Effector memory CD4-positive, alpha-beta T cell (primary cell): ENCODE measurements around the gene PRICKLE1.

ENCODE experiments used
- DNase-seq, 3 donors: peaks; one replicate each; pipeline ENCODE4 v3.0.0-alpha.2; 2020
- H3K27ac ChIP-seq: 2 replicates; pipeline ENCODE4 v1.7.0; 2013; ENCODE audit warnings: mild to moderate bottlenecking, low read length, moderate library complexity; ENCODE audit not compliant: insufficient read depth, poor library complexity, severe bottlenecking
- H3K27me3 ChIP-seq: replicated peaks from 2 replicates; pipeline ENCODE4 v1.7.0; 2013; ENCODE audit warnings: mild to moderate bottlenecking, low read length; ENCODE audit not compliant: insufficient read depth, control insufficient read depth, poor library complexity, severe bottlenecking
- H3K36me3 ChIP-seq: 2 replicates; pipeline ENCODE4 v1.7.0; 2013; ENCODE audit warnings: mild to moderate bottlenecking, low read length, moderate library complexity; ENCODE audit not compliant: control insufficient read depth, insufficient read depth
- H3K4me1 ChIP-seq: 2 replicates; pipeline ENCODE4 v1.7.0; 2013; ENCODE audit warnings: low read length, mild to moderate bottlenecking; ENCODE audit not compliant: control insufficient read depth, insufficient read depth, poor library complexity, severe bottlenecking
- H3K4me3 ChIP-seq: 2 replicates; pipeline ENCODE4 v1.7.0; 2013; ENCODE audit warnings: low read length, low read depth, mild to moderate bottlenecking; ENCODE audit not compliant: insufficient read depth, poor library complexity, severe bottlenecking
- H3K9me3 ChIP-seq: 2 replicates; pipeline ENCODE4 v1.7.0; 2013; ENCODE audit warnings: mild to moderate bottlenecking, low read length, moderate library complexity; ENCODE audit not compliant: control insufficient read depth
- total RNA-seq, 3 donors: gene quantifications; one replicate each; lab custom pipeline; 2026; lab: John Stamatoyannopoulos, UW

The PRICKLE1 gene
- total RNA-seq, result 0 to 1.1 (median 0) reads per million in 3 donors

GRCh38 chr12:42589465-42590329, at the start of gene PRICKLE1:
TSS of gene PRICKLE1 (minus strand) at chr12:42589746. CDS start at chr12:42472516, 117,230 bp downstream.
- no peaks in the 10 kb centered on the region for H3K9me3 ChIP-seq
- no peaks in the 10 kb centered on the region for H3K36me3 ChIP-seq
- peaks cover 8% of the 10 kb centered on the region for H3K4me1 ChIP-seq
- no peak for DNase-seq
- no peak within 1 kb of the TSS for H3K27ac ChIP-seq
- peak within 1 kb of the TSS; percentile 25 for H3K4me3 ChIP-seq
- H3K27me3 ChIP-seq, result peaks cover 11% of the 10 kb centered on the region

- Histone ChIP-seq H3K4me1 (no peaks in the 10 kb centered on the region), H3K36me3 (no peaks in the 10 kb centered on the region), H3K27me3 (no peaks in the 10 kb centered on the region), H3K9me3 (no peaks in the 10 kb centered on the region), H3K27ac (no peak overlapping the region), H3K4me3 (no peak overlapping the region)
- DNase-seq, result no peak
These were observed 49.2 kb upstream of the PRICKLE1 start for GRCh38 chr12:42638697-42639096.

- Histone ChIP-seq H3K27me3 (no peaks in the 10 kb centered on the region), H3K4me3 (no peak overlapping the region), H3K27ac (no peak overlapping the region), H3K36me3 (no peaks in the 10 kb centered on the region), H3K4me1 (no peaks in the 10 kb centered on the region), H3K9me3 (no peaks in the 10 kb centered on the region)
- no peak for DNase-seq
These were observed 48.5 kb upstream of the PRICKLE1 start for GRCh38 chr12:42638011-42638410.

- H3K36me3 ChIP-seq, result no peaks in the 10 kb centered on the region
- H3K4me3 ChIP-seq, result no peak overlapping the region
- DNase-seq, result no peak
- H3K4me1 ChIP-seq, result no peaks in the 10 kb centered on the region
- H3K27ac ChIP-seq, result no peak overlapping the region
- no peaks in the 10 kb centered on the region for H3K27me3 ChIP-seq
- no peaks in the 10 kb centered on the region for H3K9me3 ChIP-seq
These were observed 47.4 kb upstream of the PRICKLE1 start for GRCh38 chr12:42636993-42637392.

- no peaks in the 10 kb centered on the region for H3K4me1 ChIP-seq
- H3K4me3 ChIP-seq, result no peak overlapping the region
- H3K27me3 ChIP-seq, result no peaks in the 10 kb centered on the region
- H3K27ac ChIP-seq, result no peak overlapping the region
- H3K9me3 ChIP-seq, result no peaks in the 10 kb centered on the region
- DNase-seq, result no peak
- no peaks in the 10 kb centered on the region for H3K36me3 ChIP-seq
These were observed 44.0 kb upstream of the PRICKLE1 start for GRCh38 chr12:42633594-42633993.

GRCh38 chr12:42631513-42631912, 42.0 kb upstream of the PRICKLE1 start:
- Histone ChIP-seq H3K27me3 (no peaks in the 10 kb centered on the region), H3K36me3 (no peaks in the 10 kb centered on the region), H3K9me3 (no peaks in the 10 kb centered on the region), H3K4me3 (no peak overlapping the region), H3K27ac (no peak overlapping the region), H3K4me1 (no peaks in the 10 kb centered on the region)
- no peak for DNase-seq

GRCh38 chr12:42630314-42630713, 40.8 kb upstream of the PRICKLE1 start:
- Histone ChIP-seq H3K27me3 (no peaks in the 10 kb centered on the region), H3K36me3 (no peaks in the 10 kb centered on the region)
- DNase-seq, result no peak

GRCh38 chr12:42627151-42627550, 37.6 kb upstream of the PRICKLE1 start:
- H3K4me1 ChIP-seq, result no peaks in the 10 kb centered on the region
- DNase-seq, result no peak

More at GRCh38 chr12:42630314-42630713, 40.8 kb upstream of the PRICKLE1 start:
- Histone ChIP-seq H3K9me3 (no peaks in the 10 kb centered on the region), H3K27ac (no peak overlapping the region), H3K4me3 (no peak overlapping the region), H3K4me1 (no peaks in the 10 kb centered on the region)

GRCh38 chr12:42625611-42626010, 36.1 kb upstream of the PRICKLE1 start:
- H3K27ac ChIP-seq, result no peak overlapping the region
- no peaks in the 10 kb centered on the region for H3K36me3 ChIP-seq
- H3K4me1 ChIP-seq, result no peaks in the 10 kb centered on the region
- H3K27me3 ChIP-seq, result no peaks in the 10 kb centered on the region
- peaks cover 3% of the 10 kb centered on the region for H3K9me3 ChIP-seq
- H3K4me3 ChIP-seq, result no peak overlapping the region
- no peak for DNase-seq

More at GRCh38 chr12:42627151-42627550, 37.6 kb upstream of the PRICKLE1 start:
- no peak overlapping the region for H3K27ac ChIP-seq
- H3K9me3 ChIP-seq, result peaks cover 3% of the 10 kb centered on the region
- no peaks in the 10 kb centered on the region for H3K36me3 ChIP-seq
- no peak overlapping the region for H3K4me3 ChIP-seq
- no peaks in the 10 kb centered on the region for H3K27me3 ChIP-seq

- no peaks in the 10 kb centered on the region for H3K4me1 ChIP-seq
- no peak for DNase-seq
- H3K36me3 ChIP-seq, result no peaks in the 10 kb centered on the region
- H3K4me3 ChIP-seq, result no peak overlapping the region
- no peak overlapping the region for H3K27ac ChIP-seq
- no peaks in the 10 kb centered on the region for H3K9me3 ChIP-seq
- no peaks in the 10 kb centered on the region for H3K27me3 ChIP-seq
These were observed 28.1 kb upstream of the PRICKLE1 start for GRCh38 chr12:42617622-42618021.
